Measurements from ENCODE around the gene SPATA24.
"Not testable (repeated sequence)": the region's sequence is repeated elsewhere in the genome, so short reads cannot be mapped to it uniquely, and the experiment has no call there.

SPATA24 gene

GRCh38 chr5:139418793-139419192 is 14.9 kb upstream of the SPATA24 start:
- in situ Hi-C loops (cut with MboI; ENCODE audit: low sequenced_read_pairs) = no loop called here

- in situ Hi-C loops (cut with MboI; ENCODE audit: low sequenced_read_pairs) = no loop called here
These were observed 13.3 kb upstream of the SPATA24 start for GRCh38 chr5:139417214-139417613.

DNA sequence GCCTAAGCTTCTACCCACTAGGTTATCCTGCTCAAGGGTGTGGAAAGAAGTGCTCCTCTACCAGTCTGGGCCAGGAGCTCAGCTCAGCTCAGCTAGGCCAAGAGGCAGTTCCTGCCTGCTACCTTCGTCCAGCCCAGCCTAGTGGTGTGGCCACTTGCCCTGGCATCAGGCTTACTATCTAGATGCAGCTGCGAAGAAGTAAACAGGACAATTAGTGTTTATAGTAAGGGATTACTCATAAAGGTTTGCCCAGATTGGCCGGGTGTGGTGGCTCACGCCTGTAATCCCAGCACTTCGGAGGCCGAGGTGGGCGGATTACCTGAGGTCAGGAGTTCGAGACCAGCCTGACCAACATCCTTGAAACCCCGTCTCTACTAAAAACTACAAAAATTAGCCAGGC is 12.8 kb upstream of the SPATA24 start:
- in situ Hi-C loops (cut with MboI; ENCODE audit: low sequenced_read_pairs) = no loop called here

GRCh38 chr5:139415869-139416268 is 12.0 kb upstream of the SPATA24 start:
- in situ Hi-C loops (cut with MboI; ENCODE audit: low sequenced_read_pairs) = no loop called here

- in situ Hi-C loops (cut with MboI; ENCODE audit: low sequenced_read_pairs) = no loop called here
These were observed 11.5 kb upstream of the SPATA24 start for GRCh38 chr5:139415221-139415861.

GRCh38 chr5:139414581-139415130 is 10.8 kb upstream of the SPATA24 start:
- in situ Hi-C loops (cut with MboI; ENCODE audit: low sequenced_read_pairs) = no loop called here

DNA sequence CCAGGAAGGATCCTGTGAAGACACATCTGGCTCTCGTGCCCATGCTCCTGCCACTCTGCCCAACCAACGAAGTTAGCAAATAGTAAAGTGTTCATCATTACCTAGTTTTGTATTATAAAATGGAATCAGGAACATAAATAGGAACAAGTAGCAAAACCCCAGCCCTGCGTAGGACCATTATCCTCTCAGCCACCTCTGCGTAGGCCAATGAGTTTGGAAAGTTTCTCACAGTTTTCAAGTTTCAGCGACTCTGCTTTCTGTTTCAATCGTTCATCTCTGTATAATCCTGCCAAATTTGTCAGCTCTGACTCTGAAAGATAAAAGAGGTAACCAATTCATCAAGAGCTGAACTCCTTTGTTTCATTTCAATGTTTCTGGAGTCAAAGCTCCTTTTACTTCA is 10.1 kb upstream of the SPATA24 start:
- in situ Hi-C loops (cut with MboI; ENCODE audit: low sequenced_read_pairs) = no loop called here

DNA sequence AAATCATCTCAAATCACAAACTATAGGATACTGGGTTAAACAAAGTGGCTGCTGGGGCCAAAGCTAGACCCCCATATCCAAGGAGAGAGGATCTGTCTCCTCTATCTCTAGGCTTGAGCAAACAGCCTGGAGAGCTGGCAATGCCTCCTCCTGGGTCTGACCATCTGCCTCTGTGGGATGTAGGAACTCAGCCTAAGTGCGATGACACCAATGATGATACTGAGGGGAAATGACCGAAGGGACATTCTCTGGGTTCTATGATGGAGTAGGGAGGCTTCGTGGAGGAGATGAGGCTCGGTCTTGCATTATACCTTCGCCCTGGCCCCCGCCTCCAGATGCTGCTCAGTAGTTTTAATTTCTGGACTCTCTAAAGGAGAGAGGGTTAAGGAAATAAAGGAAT is 9.3 kb upstream of the SPATA24 start:
- in situ Hi-C loops (cut with MboI; ENCODE audit: low sequenced_read_pairs) = no loop called here

DNA sequence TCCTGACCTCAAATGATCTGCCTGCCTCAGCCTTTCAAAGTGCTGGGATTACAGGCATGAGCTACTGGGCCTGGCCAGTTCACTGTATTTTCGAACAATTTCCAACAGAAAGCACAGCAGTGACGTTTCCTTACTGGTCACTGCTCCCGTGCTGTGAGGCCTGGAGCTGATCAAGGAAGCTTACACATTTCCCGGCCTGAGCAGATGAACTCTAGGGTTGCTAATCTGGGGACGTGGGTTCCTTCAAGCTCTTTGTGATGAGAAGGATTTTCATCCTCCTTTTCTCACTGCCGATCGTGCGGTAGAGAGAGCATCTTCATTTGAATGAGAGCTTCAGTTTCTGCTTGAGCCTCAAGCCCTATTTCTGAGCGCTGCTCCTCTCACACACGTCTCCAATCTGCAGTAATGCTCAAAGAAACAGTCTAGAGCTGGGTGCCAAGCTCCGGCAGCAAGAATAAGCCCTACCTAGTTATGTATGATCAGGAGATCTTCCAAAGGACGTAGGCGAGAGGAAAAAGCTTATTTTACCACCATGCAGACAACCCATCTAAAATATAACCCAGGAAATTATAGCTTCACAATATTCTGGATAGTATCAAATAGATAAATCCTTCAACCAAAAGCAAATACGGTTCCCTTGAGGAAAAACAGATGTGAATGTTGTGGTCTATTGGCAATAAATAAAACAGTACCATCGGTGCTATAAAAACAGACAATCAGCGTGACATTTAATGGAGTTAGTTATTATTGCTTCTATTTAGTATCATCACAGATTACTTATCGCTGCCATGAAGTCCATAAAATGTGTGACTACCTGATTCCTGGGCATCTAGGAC is 7.3 kb upstream of the SPATA24 start:
- in situ Hi-C loops (cut with MboI; ENCODE audit: low sequenced_read_pairs) = no loop called here

- in situ Hi-C loops (cut with MboI; ENCODE audit: low sequenced_read_pairs) = no loop called here
These were observed 6.5 kb upstream of the SPATA24 start for GRCh38 chr5:139410121-139410992.

- in situ Hi-C loops (cut with MboI; ENCODE audit: low sequenced_read_pairs) = not testable (repeated sequence)
These were observed 5.2 kb upstream of the SPATA24 start for GRCh38 chr5:139409116-139409515.

- in situ Hi-C loops (cut with MboI; ENCODE audit: low sequenced_read_pairs) = no loop called here
These were observed 4.3 kb upstream of the SPATA24 start for GRCh38 chr5:139408191-139408590.

DNA sequence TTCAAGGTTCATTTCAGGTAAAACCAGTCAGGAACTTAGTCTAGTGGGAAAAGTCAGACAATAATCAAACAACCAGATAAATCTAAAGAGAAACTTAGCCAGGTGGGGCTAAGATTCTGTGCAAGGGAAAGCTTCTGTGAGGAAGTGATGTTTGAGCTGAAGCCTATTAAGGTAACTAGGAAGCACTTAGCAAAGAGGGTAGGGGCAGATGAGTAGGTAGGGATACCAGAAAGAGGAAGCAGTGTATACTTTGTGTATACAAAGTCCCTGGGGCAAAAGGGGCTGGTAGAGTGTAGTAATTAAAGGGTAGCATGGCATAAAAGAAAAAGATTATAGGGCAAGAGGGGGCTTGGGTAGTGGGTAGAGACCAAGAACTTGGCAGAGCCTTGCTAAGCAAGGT is 3.6 kb upstream of the SPATA24 start:
- in situ Hi-C loops (cut with MboI; ENCODE audit: low sequenced_read_pairs) = no loop called here

DNA sequence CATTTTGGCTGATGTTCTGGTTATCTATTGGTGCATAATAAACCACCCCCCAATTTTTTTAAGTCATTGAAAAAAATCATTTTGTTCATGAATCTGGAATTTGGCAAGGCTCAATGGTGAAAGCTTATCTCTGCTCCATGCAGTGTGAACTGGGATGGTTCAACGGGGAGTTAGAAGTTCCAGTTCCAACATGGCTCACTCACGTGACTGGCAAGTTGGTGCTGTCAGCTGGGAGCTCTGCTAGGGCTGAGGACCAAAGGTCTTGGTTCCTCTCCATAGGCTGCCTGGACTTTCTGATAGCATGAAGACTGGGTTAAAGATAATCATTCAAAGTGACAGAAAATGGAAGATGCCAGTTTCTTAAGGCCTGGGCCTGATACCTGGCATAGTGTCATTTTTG is 3.1 kb upstream of the SPATA24 start:
- in situ Hi-C loops (cut with MboI; ENCODE audit: low sequenced_read_pairs) = no loop called here

GRCh38 chr5:139404484-139404840 is 573 bp upstream of the SPATA24 start:
- in situ Hi-C loops (cut with MboI; ENCODE audit: low sequenced_read_pairs) = no loop called here

GRCh38 chr5:139403418-139403786 is 487 bp downstream of the SPATA24 start:
- in situ Hi-C loops (cut with MboI; ENCODE audit: low sequenced_read_pairs) = no loop called here

- in situ Hi-C loops (cut with MboI; ENCODE audit: low sequenced_read_pairs) = no loop called here
These were observed 1.2 kb downstream of the SPATA24 start for GRCh38 chr5:139402561-139403158.

- in situ Hi-C loops (cut with MboI; ENCODE audit: low sequenced_read_pairs) = no loop called here
These were observed 2.3 kb downstream of the SPATA24 start for GRCh38 chr5:139401546-139401945.

- in situ Hi-C loops (cut with MboI; ENCODE audit: low sequenced_read_pairs) = no loop called here
These were observed 4.3 kb downstream of the SPATA24 start for GRCh38 chr5:139399501-139400121.

- in situ Hi-C loops (cut with MboI; ENCODE audit: low sequenced_read_pairs) = no loop called here
These were observed 6.0 kb downstream of the SPATA24 start for GRCh38 chr5:139397921-139398320.

GRCh38 chr5:139396691-139397090 is 7.2 kb downstream of the SPATA24 start:
- in situ Hi-C loops (cut with MboI; ENCODE audit: low sequenced_read_pairs) = no loop called here

All from HL-60/S4 (cell line).